K562 (cell line): ENCODE results near the gene FARP1. TPM values are rescaled to one million over a fixed set of nuclear protein-coding genes. Genes with fewer than 3 reads are reported as not detected.

Source experiments
- GABPB1 ChIP-seq: sonication (generic); formaldehyde crosslinking; IDR thresholded peaks from 2 replicates; pipeline ENCODE4 v1.8.0; 2022; ENCODE audit warnings: mild to moderate bottlenecking, missing genetic modification reagents
- HDAC3 ChIP-seq: fragments of 450-650 bp; IDR thresholded peaks from 2 replicates; pipeline ENCODE4 v1.6.1; 2018; ENCODE audit warnings: borderline replicate concordance, mild to moderate bottlenecking, moderate library complexity; ENCODE audit not compliant: partially characterized antibody
- SRSF7 ChIP-seq: fragments of 200-400 bp; formaldehyde crosslinking; optimal IDR thresholded peaks from 2 replicates; pipeline ENCODE3; 2017; ENCODE audit warnings: mild to moderate bottlenecking, low read depth, low read length
- ZNF175 ChIP-seq: fragments of 200-800 bp; sonication (Bioruptor generic); IDR thresholded peaks from 2 replicates; pipeline ENCODE4 v1.6.1; 2016; ENCODE audit warnings: low read depth, mild to moderate bottlenecking, missing genetic modification characterization, missing compliant biosample characterization
- ZNF253 ChIP-seq: fragments of 250-450 bp; sonication (Bioruptor Pico); conservative IDR thresholded peaks from 2 replicates; pipeline ENCODE4 v1.6.1; 2021; ENCODE audit warnings: mild to moderate bottlenecking
- polyA plus RNA-seq, 8 experiments: library from polyadenylated mRNA; depleted of rRNA in 4 of 8; stranded (reverse) in 5 of 8; unstranded in 3 of 8; fragments of >200 nt; fragmentation: Nextera tagmentation in 2 of 8; fragmentation: Illumina TruSeq in 1 of 8; extraction: Ambion mirVana in 2 of 8; extraction: Trizol in 1 of 8; gene quantifications; 2 replicates each; pipeline versions ENCODE4 v1.2.1 to v1.2.3, GENCODE V29; 2011 to 2014; ENCODE audit warnings: inconsistent platforms in 1 of 8, missing spikeins in 1 of 8
- total RNA-seq, 7 experiments: library from RNA; depleted of rRNA in 6 of 7; stranded (reverse); fragments of >200 nt in 6 of 7; fragmentation: Illumina TruSeq in 2 of 7; extraction: Trizol in 2 of 7; gene quantifications; 2 replicates each; pipeline versions ENCODE4 v1.2.1 to v1.2.3, GENCODE V29; 2011 to 2021; ENCODE audit warnings: low replicate concordance in 1 of 7
- TF ChIP-seq, protein P1 (sequence below), 2 experiments: fragments of 450-650 bp; formaldehyde crosslinking in 1 of 2; IDR thresholded peaks; 2 replicates each; pipeline versions ENCODE4 v1.4.0 to v1.6.1; 2014 to 2020; ENCODE audit warnings: mild to moderate bottlenecking in 2 of 2, borderline replicate concordance in 1 of 2, low read depth in 1 of 2
- TF ChIP-seq, protein P2 (sequence below), 2 experiments: IDR thresholded peaks in 1 of 2; conservative IDR thresholded peaks in 1 of 2; 2 replicates each; pipeline ENCODE4 v1.6.1; 2016; ENCODE audit warnings: low read depth in 2 of 2, mild to moderate bottlenecking in 1 of 2, missing compliant biosample characterization in 1 of 2, missing genetic modification characterization in 1 of 2, moderate library complexity in 1 of 2
- TF ChIP-seq, protein P3 (sequence below): IDR thresholded peaks from 3 replicates; pipeline ENCODE4 v1.6.1; 2011; ENCODE audit warnings: borderline replicate concordance, mild to moderate bottlenecking; ENCODE audit not compliant: insufficient read length, insufficient read depth
- TF ChIP-seq, protein P4 (sequence below), 2 experiments: IDR thresholded peaks; 2 replicates each; pipeline ENCODE4 v1.6.1; 2011; ENCODE audit warnings: borderline replicate concordance in 1 of 2, control low read depth in 1 of 2, low read depth in 1 of 2, low read length in 1 of 2, mild to moderate bottlenecking in 1 of 2, mixed read lengths in 1 of 2, moderate library complexity in 1 of 2; ENCODE audit not compliant: insufficient read depth in 1 of 2, insufficient read length in 1 of 2, poor library complexity in 1 of 2, severe bottlenecking in 1 of 2; ENCODE audit errors: extremely low read depth in 1 of 2

Gene FARP1
- total and polyA plus RNA-seq, 9 of the 15 experiments (the other 6 are each of a cell fraction or from before 2014, with no cell fraction given), result 0.03 to 0.29 (median 0.05) TPM; not detected in 3

DNA sequence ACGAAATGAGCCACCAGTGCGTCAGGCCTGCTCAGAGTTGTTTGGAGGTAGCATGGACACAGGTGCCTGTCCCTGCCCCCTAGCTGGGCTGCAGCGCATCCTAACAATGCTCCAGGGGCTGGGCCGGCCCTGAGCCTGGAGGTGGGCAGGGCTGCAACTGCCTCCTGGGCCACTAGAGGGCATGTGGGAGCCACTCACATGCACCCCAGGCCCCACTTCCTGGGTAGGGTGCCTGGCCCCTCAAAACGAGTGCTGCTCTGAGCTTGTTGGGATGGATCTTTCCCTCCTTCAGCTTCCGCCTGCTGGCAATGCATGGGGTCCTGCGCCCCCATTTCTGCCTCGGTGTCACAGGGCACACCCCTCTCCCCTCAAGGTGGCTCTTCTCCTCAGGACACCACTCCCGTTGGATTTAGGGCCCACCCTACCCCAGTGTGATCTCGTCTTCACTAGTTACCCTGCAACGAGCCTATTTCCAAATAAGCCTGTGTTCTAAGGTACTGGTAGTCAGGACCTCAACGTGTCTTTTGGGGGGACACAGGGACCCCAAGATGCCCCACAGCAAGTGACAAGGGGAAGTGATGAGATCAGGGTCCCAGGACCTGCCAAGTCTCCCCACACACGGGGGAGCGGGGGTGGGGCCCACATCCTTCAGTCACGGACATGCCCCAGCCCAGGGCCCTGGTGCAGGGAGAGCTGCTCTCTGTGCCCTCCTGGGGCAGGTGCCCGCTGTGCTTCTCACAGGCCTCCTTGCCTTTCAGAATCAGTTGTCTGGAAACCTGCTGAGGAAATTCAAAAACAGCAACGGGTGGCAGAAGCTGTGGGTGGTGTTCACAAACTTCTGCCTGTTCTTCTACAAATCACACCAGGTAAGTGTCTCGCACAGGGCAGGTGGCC is 302.7 kb downstream of the FARP1 start (continued):
- TF ChIP-seq, protein P1, sequence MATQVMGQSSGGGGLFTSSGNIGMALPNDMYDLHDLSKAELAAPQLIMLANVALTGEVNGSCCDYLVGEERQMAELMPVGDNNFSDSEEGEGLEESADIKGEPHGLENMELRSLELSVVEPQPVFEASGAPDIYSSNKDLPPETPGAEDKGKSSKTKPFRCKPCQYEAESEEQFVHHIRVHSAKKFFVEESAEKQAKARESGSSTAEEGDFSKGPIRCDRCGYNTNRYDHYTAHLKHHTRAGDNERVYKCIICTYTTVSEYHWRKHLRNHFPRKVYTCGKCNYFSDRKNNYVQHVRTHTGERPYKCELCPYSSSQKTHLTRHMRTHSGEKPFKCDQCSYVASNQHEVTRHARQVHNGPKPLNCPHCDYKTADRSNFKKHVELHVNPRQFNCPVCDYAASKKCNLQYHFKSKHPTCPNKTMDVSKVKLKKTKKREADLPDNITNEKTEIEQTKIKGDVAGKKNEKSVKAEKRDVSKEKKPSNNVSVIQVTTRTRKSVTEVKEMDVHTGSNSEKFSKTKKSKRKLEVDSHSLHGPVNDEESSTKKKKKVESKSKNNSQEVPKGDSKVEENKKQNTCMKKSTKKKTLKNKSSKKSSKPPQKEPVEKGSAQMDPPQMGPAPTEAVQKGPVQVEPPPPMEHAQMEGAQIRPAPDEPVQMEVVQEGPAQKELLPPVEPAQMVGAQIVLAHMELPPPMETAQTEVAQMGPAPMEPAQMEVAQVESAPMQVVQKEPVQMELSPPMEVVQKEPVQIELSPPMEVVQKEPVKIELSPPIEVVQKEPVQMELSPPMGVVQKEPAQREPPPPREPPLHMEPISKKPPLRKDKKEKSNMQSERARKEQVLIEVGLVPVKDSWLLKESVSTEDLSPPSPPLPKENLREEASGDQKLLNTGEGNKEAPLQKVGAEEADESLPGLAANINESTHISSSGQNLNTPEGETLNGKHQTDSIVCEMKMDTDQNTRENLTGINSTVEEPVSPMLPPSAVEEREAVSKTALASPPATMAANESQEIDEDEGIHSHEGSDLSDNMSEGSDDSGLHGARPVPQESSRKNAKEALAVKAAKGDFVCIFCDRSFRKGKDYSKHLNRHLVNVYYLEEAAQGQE (IDR thresholded peaks at IDR 0.05; ENCODE audit: borderline replicate concordance), result peak; percentile 77
- TF ChIP-seq, protein P1 (CRISPR knock-in tag; IDR thresholded peaks at IDR 0.05; ENCODE audit: low read depth), result no peak
- TF ChIP-seq, protein P2, sequence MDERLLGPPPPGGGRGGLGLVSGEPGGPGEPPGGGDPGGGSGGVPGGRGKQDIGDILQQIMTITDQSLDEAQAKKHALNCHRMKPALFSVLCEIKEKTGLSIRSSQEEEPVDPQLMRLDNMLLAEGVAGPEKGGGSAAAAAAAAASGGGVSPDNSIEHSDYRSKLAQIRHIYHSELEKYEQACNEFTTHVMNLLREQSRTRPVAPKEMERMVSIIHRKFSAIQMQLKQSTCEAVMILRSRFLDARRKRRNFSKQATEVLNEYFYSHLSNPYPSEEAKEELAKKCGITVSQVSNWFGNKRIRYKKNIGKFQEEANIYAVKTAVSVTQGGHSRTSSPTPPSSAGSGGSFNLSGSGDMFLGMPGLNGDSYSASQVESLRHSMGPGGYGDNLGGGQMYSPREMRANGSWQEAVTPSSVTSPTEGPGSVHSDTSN (CRISPR knock-in tag; IDR thresholded peaks at IDR 0.05; ENCODE audit: low read depth), result no peak
- TF ChIP-seq, protein P2 (tag; conservative IDR thresholded peaks at IDR 0.05; ENCODE audit: low read depth), result no peak
- TF ChIP-seq ZNF175 (CRISPR knock-in tag), result no peak
- TF ChIP-seq ZNF253, result no peak
- TF ChIP-seq, protein P3, sequence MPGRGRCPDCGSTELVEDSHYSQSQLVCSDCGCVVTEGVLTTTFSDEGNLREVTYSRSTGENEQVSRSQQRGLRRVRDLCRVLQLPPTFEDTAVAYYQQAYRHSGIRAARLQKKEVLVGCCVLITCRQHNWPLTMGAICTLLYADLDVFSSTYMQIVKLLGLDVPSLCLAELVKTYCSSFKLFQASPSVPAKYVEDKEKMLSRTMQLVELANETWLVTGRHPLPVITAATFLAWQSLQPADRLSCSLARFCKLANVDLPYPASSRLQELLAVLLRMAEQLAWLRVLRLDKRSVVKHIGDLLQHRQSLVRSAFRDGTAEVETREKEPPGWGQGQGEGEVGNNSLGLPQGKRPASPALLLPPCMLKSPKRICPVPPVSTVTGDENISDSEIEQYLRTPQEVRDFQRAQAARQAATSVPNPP, result no peak
- 0 out of 2 replicates have a peak, but pooled peaks have one; percentile 9 for TF ChIP-seq GABPB1 (CRISPR knock-in tag)
- no peak for TF ChIP-seq SRSF7
- TF ChIP-seq, protein P4, sequence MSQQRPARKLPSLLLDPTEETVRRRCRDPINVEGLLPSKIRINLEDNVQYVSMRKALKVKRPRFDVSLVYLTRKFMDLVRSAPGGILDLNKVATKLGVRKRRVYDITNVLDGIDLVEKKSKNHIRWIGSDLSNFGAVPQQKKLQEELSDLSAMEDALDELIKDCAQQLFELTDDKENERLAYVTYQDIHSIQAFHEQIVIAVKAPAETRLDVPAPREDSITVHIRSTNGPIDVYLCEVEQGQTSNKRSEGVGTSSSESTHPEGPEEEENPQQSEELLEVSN (IDR thresholded peaks at IDR 0.05; ENCODE audit: borderline replicate concordance in 1 of 2, extremely low read depth in 1 of 2, insufficient read depth in 1 of 2, insufficient read length in 1 of 2, low read depth in 1 of 2, low read length in 1 of 2, poor library complexity in 1 of 2, severe bottlenecking in 1 of 2), result no peak
- no peak for TF ChIP-seq HDAC3
